Muscle of leg (tissue), 11 donors: ENCODE data around the gene UCK2. TPM values are rescaled to one million over a fixed set of nuclear protein-coding genes. Genes with fewer than 3 reads are reported as not detected.
A peak's percentile ranks its signal among the peaks of the same experiment; 100 is the strongest.

ENCODE experiments used
- DNase-seq: peaks from one replicate; pipeline ENCODE4 v3.0.0; 2013
- H3K27ac ChIP-seq: one replicate; pipeline ENCODE4 v1.5.1; 2013; ENCODE audit warnings: mild to moderate bottlenecking, low read length, control low read depth
- H3K27me3 ChIP-seq: one replicate; pipeline ENCODE4 v1.6.1; 2013; ENCODE audit warnings: low read length; ENCODE audit not compliant: control insufficient read depth, insufficient read depth
- H3K36me3 ChIP-seq: one replicate; pipeline ENCODE4 v1.6.1; 2013; ENCODE audit warnings: low read length; ENCODE audit not compliant: control insufficient read depth, insufficient read depth
- H3K4me1 ChIP-seq: one replicate; pipeline ENCODE4 v1.6.1; 2013; ENCODE audit warnings: low read length; ENCODE audit not compliant: control insufficient read depth, insufficient read depth
- H3K4me3 ChIP-seq: one replicate; pipeline ENCODE4 v1.5.1; 2013; ENCODE audit warnings: low read length, control low read depth
- H3K9me3 ChIP-seq: replicated peaks from 2 replicates; pipeline ENCODE4 v1.6.1; 2013; ENCODE audit warnings: low read depth, low read length; ENCODE audit not compliant: control insufficient read depth
- WGBS: methylation state at CpG from one replicate; pipeline ENCODE4 v1.1.5; 2013; ENCODE audit warnings: missing lambda C conversion rate; ENCODE audit not compliant: insufficient coverage; 5-methylcytosine and 5-hydroxymethylcytosine counted together
- polyA plus RNA-seq, 8 donors: library from polyadenylated mRNA; unstranded; fragments of 120-200 nt; gene quantifications; one replicate each; pipeline versions ENCODE4 v1.2.1 to v1.2.3, GENCODE V29; 2013; ENCODE audit warnings: inconsistent platforms in 1 of 8, low replicate concordance in 1 of 8; ENCODE audit not compliant: insufficient read length in 8 of 8, insufficient read depth in 1 of 8
- total RNA-seq: library from RNA; stranded (reverse); fragments of 120-200 nt; gene quantifications from one replicate; pipeline ENCODE4 v1.2.4, GENCODE V29; 2013

Gene UCK2
- total and polyA plus RNA-seq, 9 donors: 16.1 to 21.8 (median 17.4) TPM

DNA sequence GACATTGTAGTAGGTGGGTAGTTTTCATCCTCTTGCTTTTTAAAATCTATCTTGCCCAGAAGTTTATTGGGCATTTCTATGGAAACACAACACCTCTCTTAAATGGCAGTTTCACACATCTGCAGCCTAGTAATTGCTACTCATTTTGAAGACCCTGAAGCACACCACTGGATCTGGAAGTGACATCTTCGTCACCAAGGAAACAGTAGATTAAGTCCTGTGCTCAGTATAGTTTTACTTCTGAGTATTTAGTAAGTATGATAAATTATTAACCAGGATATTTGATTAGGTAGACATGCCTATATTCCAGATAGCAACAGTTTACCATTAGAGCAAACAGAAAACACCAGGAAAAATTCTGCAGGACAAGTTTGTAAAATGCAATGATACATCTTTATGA, 48.7 kb downstream of the UCK2 start:
- no CpG with 5 or more reads among the region's 1 CpG for WGBS
- no peaks in the 10 kb centered on the region for H3K4me1 ChIP-seq
- no peak overlapping the region for H3K27ac ChIP-seq
- H3K36me3 ChIP-seq: no peaks in the 10 kb centered on the region
- no peak overlapping the region for H3K4me3 ChIP-seq
- H3K9me3 ChIP-seq: peaks cover 3% of the 10 kb centered on the region
- no peak for DNase-seq
- H3K27me3 ChIP-seq: no peaks in the 10 kb centered on the region

- Histone ChIP-seq H3K4me3 (no peak overlapping the region), H3K27me3 (no peaks in the 10 kb centered on the region), H3K4me1 (no peaks in the 10 kb centered on the region), H3K9me3 (peaks cover 3% of the 10 kb centered on the region), H3K36me3 (no peaks in the 10 kb centered on the region), H3K27ac (no peak overlapping the region)
- no peak for DNase-seq
- WGBS: 98% methylated on average over 6 of the region's 9 CpGs
Measured at GRCh38 chr1:165877411-165877810, 50.0 kb downstream of the UCK2 start.

DNA sequence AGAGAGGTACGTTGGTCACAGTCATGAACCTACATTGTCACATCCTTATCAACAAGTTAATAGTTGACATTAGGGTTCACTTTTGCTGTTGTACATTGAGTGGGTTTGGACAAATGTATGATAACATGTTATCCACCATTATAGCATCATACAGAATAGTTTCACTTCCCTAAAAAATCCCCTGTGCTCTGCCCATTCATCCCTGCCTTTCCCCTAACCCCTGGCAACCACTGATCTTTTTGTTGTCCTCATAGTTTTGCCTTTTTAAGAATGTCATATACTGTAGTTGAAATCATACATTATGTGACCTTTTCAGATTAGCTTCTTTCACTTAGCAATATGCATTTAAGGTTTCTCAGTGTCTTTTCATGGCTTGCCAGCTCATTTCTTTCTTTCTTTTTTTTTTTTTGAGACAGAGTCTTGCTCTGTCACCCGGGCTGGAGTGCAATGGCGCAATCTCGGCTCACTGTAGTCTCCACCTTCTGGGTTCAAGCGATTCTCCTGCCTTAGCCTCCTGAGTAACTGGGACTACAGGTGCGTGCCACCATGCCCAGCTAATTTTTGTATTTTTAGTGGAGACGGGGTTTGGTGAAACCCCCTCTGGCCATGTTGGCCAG, 50.6 kb downstream of the UCK2 start:
- Histone ChIP-seq H3K9me3 (peaks cover 3% of the 10 kb centered on the region), H3K4me3 (no peak overlapping the region), H3K4me1 (no peaks in the 10 kb centered on the region), H3K36me3 (no peaks in the 10 kb centered on the region), H3K27me3 (no peaks in the 10 kb centered on the region), H3K27ac (no peak overlapping the region)
- no peak for DNase-seq
- no CpG with 5 or more reads among the region's 7 CpGs for WGBS

- no CpG with 5 or more reads among the region's 4 CpGs for WGBS
- Histone ChIP-seq H3K4me3 (no peak overlapping the region), H3K27me3 (no peaks in the 10 kb centered on the region), H3K4me1 (peaks cover 9% of the 10 kb centered on the region), H3K36me3 (no peaks in the 10 kb centered on the region), H3K9me3 (peaks cover 3% of the 10 kb centered on the region), H3K27ac (no peak overlapping the region)
- no peak for DNase-seq
Measured at GRCh38 chr1:165879946-165880345, 52.5 kb downstream of the UCK2 start.

- H3K36me3 ChIP-seq: no peaks in the 10 kb centered on the region
- peaks cover 9% of the 10 kb centered on the region for H3K4me1 ChIP-seq
- WGBS: 90% methylated on average over 2 of the region's 5 CpGs
- no peak overlapping the region for H3K4me3 ChIP-seq
- no peak for DNase-seq
- peaks cover 3% of the 10 kb centered on the region for H3K9me3 ChIP-seq
- no peaks in the 10 kb centered on the region for H3K27me3 ChIP-seq
- no peak overlapping the region for H3K27ac ChIP-seq
Measured at GRCh38 chr1:165880993-165881392, 53.6 kb downstream of the UCK2 start.

DNA sequence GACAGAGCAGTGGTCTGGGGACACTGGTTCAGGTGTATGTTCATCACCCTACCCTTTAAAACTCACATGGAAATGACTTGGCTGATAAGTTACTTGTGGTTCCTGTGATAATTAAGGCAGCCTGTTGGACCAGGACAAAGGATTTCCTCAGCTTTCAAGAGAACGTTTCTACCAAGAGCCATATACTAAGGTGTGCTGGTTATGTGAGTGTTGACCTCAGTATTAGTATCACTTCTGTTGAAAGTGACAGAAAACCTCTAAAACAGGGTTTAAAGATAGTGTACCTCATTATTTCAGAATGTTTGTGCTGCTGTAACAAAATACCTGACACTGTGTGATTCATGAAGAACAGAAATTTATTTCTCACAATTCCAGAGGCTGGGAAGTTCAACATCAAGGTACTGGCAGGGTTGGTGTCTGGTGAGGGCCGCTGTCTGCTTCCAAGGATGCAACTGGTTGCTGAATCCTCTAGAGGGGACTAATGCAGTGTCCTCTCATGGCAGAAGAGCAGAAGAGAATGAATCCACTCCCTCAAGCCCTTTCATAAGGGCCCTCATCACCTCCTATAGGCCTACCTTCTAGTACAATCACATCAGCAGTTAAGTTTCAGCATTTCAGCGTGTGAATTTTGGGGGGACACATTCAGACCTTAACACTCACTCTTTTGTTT, 54.9 kb downstream of the UCK2 start:
- peaks cover 9% of the 10 kb centered on the region for H3K4me1 ChIP-seq
- no peaks in the 10 kb centered on the region for H3K27me3 ChIP-seq
- H3K36me3 ChIP-seq: no peaks in the 10 kb centered on the region
- no peak overlapping the region for H3K4me3 ChIP-seq
- H3K27ac ChIP-seq: no peak overlapping the region
- no peak for DNase-seq
- WGBS: 100% methylated on average over 1 of the region's 3 CpGs
- H3K9me3 ChIP-seq: peaks cover 3% of the 10 kb centered on the region

GRCh38 chr1:165883056-165883455, 55.6 kb downstream of the UCK2 start:
- Histone ChIP-seq H3K9me3 (no peaks in the 10 kb centered on the region), H3K27me3 (no peaks in the 10 kb centered on the region), H3K36me3 (no peaks in the 10 kb centered on the region), H3K27ac (no peak overlapping the region), H3K4me3 (no peak overlapping the region), H3K4me1 (peaks cover 9% of the 10 kb centered on the region)
- WGBS: no CpG with 5 or more reads among the region's 5 CpGs
- no peak for DNase-seq

DNA sequence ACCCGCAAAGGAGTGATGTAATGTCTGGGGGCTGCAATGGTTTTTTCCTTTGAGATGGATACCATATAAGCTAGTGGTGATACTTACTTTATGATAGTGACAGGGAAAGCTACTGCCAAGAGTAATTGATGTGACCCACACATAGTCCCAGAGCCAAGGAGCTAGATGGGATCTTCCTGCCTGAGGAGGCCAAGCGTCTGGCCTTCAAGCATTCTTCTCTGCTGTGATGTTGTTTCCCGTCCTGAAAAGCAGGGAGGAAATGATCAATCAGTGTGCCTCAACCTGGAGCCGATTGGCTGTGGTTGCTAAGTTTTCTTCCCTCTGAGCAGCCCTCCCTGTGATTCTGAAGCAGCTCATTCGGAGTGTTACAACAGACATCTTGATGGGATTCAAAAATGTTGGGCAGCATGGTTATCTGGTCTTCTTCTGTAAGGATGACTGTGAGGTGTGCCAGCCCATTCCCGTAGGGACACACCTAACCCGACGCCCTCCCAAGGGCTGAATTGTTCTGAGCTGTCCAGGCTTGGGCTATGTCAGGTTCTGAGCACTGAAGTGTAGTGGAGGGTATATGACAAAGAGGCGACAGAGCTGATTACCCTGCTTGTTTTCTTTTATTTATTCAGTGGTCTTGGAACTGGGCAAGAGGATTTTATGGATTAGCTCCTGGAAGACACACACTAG, 56.7 kb downstream of the UCK2 start:
- H3K4me1 ChIP-seq: peaks cover 9% of the 10 kb centered on the region
- peak overlapping the region; percentile 65 for H3K27ac ChIP-seq
- 49% methylated on average over 7 of the region's 9 CpGs for WGBS
- no peak overlapping the region for H3K4me3 ChIP-seq
- no peaks in the 10 kb centered on the region for H3K27me3 ChIP-seq
- DNase-seq: no peak
- no peaks in the 10 kb centered on the region for H3K9me3 ChIP-seq
- H3K36me3 ChIP-seq: no peaks in the 10 kb centered on the region

- Histone ChIP-seq H3K4me3 (no peak overlapping the region), H3K4me1 (peaks cover 9% of the 10 kb centered on the region), H3K9me3 (no peaks in the 10 kb centered on the region), H3K27ac (peak overlapping the region; percentile 65), H3K36me3 (no peaks in the 10 kb centered on the region), H3K27me3 (no peaks in the 10 kb centered on the region)
- DNase-seq: peak; percentile 56
- 0% methylated on average over 2 of the region's 5 CpGs for whole genome bisulfite sequencing
Measured at GRCh38 chr1:165884690-165885304, 57.4 kb downstream of the UCK2 start.

GRCh38 chr1:165885305-165885694, 57.9 kb downstream of the UCK2 start:
- WGBS: no CpG with 5 or more reads among the region's 3 CpGs
- H3K4me3 ChIP-seq: no peak overlapping the region
- no peak overlapping the region for H3K27ac ChIP-seq
- no peak for DNase-seq
- H3K9me3 ChIP-seq: no peaks in the 10 kb centered on the region
- H3K4me1 ChIP-seq: peaks cover 9% of the 10 kb centered on the region
- no peaks in the 10 kb centered on the region for H3K27me3 ChIP-seq
- H3K36me3 ChIP-seq: no peaks in the 10 kb centered on the region
